GM23248 (cell line): ENCODE data around the gene KCTD20. TPM values are rescaled to one million over a fixed set of nuclear protein-coding genes. Genes with fewer than 3 reads are reported as not detected.

ENCODE experiments used
- DNase-seq: peaks from one replicate; pipeline ENCODE4 v3.0.0-alpha.2; 2015
- H2AFZ ChIP-seq: fragments of 200-600 bp; sonication (generic); 2 replicates; pipeline ENCODE4 v1.6.1; 2016; ENCODE audit warnings: antibody characterized with exemption
- H3F3A ChIP-seq: fragments of 200-600 bp; sonication (generic); 2 replicates; pipeline ENCODE4 v1.6.1; 2016; ENCODE audit warnings: mild to moderate bottlenecking, antibody characterized with exemption, mixed run types; ENCODE audit not compliant: insufficient read depth
- H3K27ac ChIP-seq: fragments of 200-600 bp; sonication (generic); 2 replicates; pipeline ENCODE4 v1.5.1; 2016; ENCODE audit warnings: mild to moderate bottlenecking
- H3K27me3 ChIP-seq: fragments of 200-600 bp; sonication (generic); replicated peaks from 2 replicates; pipeline ENCODE4 v1.6.1; 2016; ENCODE audit warnings: mild to moderate bottlenecking; ENCODE audit not compliant: insufficient read depth
- H3K36me3 ChIP-seq: fragments of 200-600 bp; sonication (generic); 2 replicates; pipeline ENCODE4 v1.6.1; 2016; ENCODE audit warnings: low read depth, mild to moderate bottlenecking
- H3K4me1 ChIP-seq: fragments of 200-600 bp; sonication (generic); 2 replicates; pipeline ENCODE4 v1.6.1; 2016; ENCODE audit warnings: mild to moderate bottlenecking; ENCODE audit not compliant: insufficient read depth
- H3K4me2 ChIP-seq: fragments of 200-600 bp; sonication (generic); one replicate; pipeline ENCODE4 v1.6.1; 2016; ENCODE audit warnings: mild to moderate bottlenecking; ENCODE audit not compliant: unreplicated experiment
- H3K4me3 ChIP-seq: fragments of 200-600 bp; sonication (generic); 2 replicates; pipeline ENCODE4 v1.5.1; 2016; ENCODE audit warnings: mild to moderate bottlenecking
- H3K79me2 ChIP-seq: fragments of 200-600 bp; sonication (generic); 2 replicates; pipeline ENCODE4 v1.6.1; 2016; ENCODE audit warnings: mild to moderate bottlenecking; ENCODE audit not compliant: insufficient read depth
- H3K9ac ChIP-seq: fragments of 200-600 bp; sonication (generic); 2 replicates; pipeline ENCODE4 v1.6.1; 2016; ENCODE audit warnings: mild to moderate bottlenecking
- H3K9me2 ChIP-seq: fragments of 200-600 bp; sonication (generic); 2 replicates; pipeline ENCODE4 v1.6.1; 2016; ENCODE audit warnings: mixed run types, mild to moderate bottlenecking, moderate library complexity; ENCODE audit not compliant: insufficient read depth
- H3K9me3 ChIP-seq: fragments of 200-600 bp; sonication (generic); one replicate; pipeline ENCODE4 v1.6.1; 2017; ENCODE audit warnings: low read depth
- H4K20me1 ChIP-seq: fragments of 200-600 bp; sonication (generic); 2 replicates; pipeline ENCODE4 v1.6.0; 2016; ENCODE audit not compliant: insufficient read depth
- EZH2 ChIP-seq: fragments of 200-600 bp; sonication (generic); IDR thresholded peaks from 2 replicates; pipeline ENCODE4 v1.6.1; 2018; ENCODE audit warnings: antibody characterized with exemption, mild to moderate bottlenecking; ENCODE audit not compliant: insufficient read depth, poor library complexity, severe bottlenecking
- EZH2phosphoT487 ChIP-seq: fragments of 200-600 bp; sonication (generic); IDR thresholded peaks from 2 replicates; pipeline ENCODE4 v1.6.1; 2018; ENCODE audit warnings: antibody characterized with exemption, moderate library complexity, mild to moderate bottlenecking, low read depth; ENCODE audit not compliant: insufficient read depth
- WGBS, 2 experiments: methylation state at CpG; one replicate each; pipeline ENCODE4 v1.1.6; 2015 to 2017; ENCODE audit warnings: low lambda C conversion rate in 2 of 2, low coverage in 1 of 2; ENCODE audit errors: missing lambda C conversion rate in 2 of 2; 5-methylcytosine and 5-hydroxymethylcytosine counted together
- in situ Hi-C: fragments of 300-500 bp; cut with MboI; formaldehyde crosslinking; loops from 2 replicates; pipeline ENCODE4 v1.15.0; 2020
- polyA plus RNA-seq: library from polyadenylated mRNA; unstranded; fragments of >200 nt; fragmentation: Nextera tagmentation; extraction: Ambion mirVana; gene quantifications from 2 replicates; pipeline ENCODE4 v1.2.1, GENCODE V29; 2016
- total RNA-seq: library from RNA; depleted of rRNA; stranded (reverse); fragments of >200 nt; shearing (Covaris generic); gene quantifications from 2 replicates; pipeline ENCODE4 v1.2.3, GENCODE V29; 2014

KCTD20 gene
- total and polyA plus RNA-seq, 2 experiments from 2014 or later: 52.7 to 120 TPM

DNA sequence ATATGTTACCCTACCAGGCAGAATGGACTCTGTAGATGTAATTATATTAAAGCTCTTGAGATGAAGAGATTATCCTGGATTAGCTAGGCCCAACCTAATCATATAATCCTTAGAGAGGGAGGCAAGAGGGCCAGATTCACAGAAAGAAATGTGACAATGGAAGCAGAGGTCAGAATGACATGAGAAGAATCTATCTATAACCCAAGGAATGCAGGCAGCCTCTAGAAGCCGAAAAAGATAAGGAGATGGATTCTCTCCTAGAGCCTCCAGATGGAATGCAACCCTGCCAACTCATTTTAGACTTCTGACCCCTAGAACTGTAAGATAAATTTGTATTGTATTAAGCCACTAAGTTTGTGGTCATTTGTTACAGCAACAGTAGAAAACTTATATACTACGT is 12.4 kb upstream of the KCTD20 start:
- peaks cover 38% of the 10 kb centered on the region for H3K4me1 ChIP-seq
- no peaks in the 10 kb centered on the region for H3K36me3 ChIP-seq
- peaks cover 23% of the 10 kb centered on the region for H3F3A ChIP-seq
- H3K4me3 ChIP-seq: no peak overlapping the region
- 64 to 71% methylated on average over 2 of the region's 2 CpGs for WGBS, 2 experiments
- TF ChIP-seq EZH2 (no peak), EZH2phosphoT487 (no peak)
- no peak overlapping the region for H3K9ac ChIP-seq
- H3K79me2 ChIP-seq: no peaks in the 10 kb centered on the region
- H2AFZ ChIP-seq: peak overlapping the region; percentile 65
- H3K9me3 ChIP-seq: no peaks in the 10 kb centered on the region
- no peaks in the 10 kb centered on the region for H4K20me1 ChIP-seq
- no peaks in the 10 kb centered on the region for H3K27me3 ChIP-seq
- DNase-seq: no peak
- H3K9me2 ChIP-seq: no peaks in the 10 kb centered on the region
- peak overlapping the region; percentile 7; the same call in 1 of the 2 replicates for H3K27ac ChIP-seq
- H3K4me2 ChIP-seq: no peak overlapping the region
- in situ Hi-C loops: no loop called here

- H3K27me3 ChIP-seq: no peaks in the 10 kb centered on the region
- in situ Hi-C loops: no loop called here
- H3K4me2 ChIP-seq: no peak overlapping the region
- H3K9me3 ChIP-seq: no peaks in the 10 kb centered on the region
- no peaks in the 10 kb centered on the region for H3K79me2 ChIP-seq
- no peaks in the 10 kb centered on the region for H3K9me2 ChIP-seq
- TF ChIP-seq EZH2phosphoT487 (no peak), EZH2 (no peak)
- H3K4me1 ChIP-seq: peaks cover 46% of the 10 kb centered on the region
- H2AFZ ChIP-seq: no peak overlapping the region
- H3F3A ChIP-seq: peaks cover 30% of the 10 kb centered on the region
- no peak for DNase-seq
- H3K4me3 ChIP-seq: no peak overlapping the region
- WGBS, 2 experiments: 81 to 83% methylated on average over 3 to 4 of the region's 4 CpGs
- H4K20me1 ChIP-seq: no peaks in the 10 kb centered on the region
- H3K27ac ChIP-seq: no peak overlapping the region
- no peaks in the 10 kb centered on the region for H3K36me3 ChIP-seq
- no peak overlapping the region for H3K9ac ChIP-seq
Measured at GRCh38 chr6:36431197-36431596, 11.6 kb upstream of the KCTD20 start.

DNA sequence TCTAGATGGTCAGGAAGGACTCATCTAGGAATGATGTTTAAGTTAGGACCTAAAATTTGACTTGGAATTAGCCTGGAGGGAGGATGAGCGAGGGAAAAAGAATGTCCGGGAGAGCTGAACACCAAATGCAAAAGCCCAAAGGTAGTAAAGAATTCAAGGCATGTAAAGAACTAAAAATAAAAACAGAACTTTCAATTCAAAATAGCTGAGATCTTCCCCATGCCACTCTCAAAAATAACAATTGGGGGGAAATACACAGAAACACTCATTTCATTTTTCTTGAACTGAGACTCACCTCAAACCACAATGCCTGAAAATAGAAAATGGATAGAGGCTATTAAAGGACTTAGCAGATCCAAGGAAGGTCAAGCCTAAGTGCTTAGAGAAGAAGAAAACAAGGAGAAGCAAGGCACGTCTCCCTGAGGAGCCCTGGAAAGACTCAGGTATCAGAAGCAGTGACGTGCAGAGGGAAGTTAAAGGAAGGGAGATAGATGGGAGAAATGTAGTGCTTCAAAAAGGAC is 10.6 kb upstream of the KCTD20 start:
- H3K9ac ChIP-seq: 0 out of 2 replicates have a peak overlapping the region, but pooled peaks have one; percentile 3
- in situ Hi-C loops: no loop called here
- peak overlapping the region; percentile 51 for H3K4me2 ChIP-seq
- peak overlapping the region; percentile 34; the same call in 1 of the 2 replicates for H2AFZ ChIP-seq
- H3K4me1 ChIP-seq: peaks cover 57% of the 10 kb centered on the region
- H3K36me3 ChIP-seq: no peaks in the 10 kb centered on the region
- DNase-seq: peak; percentile 54
- no peaks in the 10 kb centered on the region for H3K9me2 ChIP-seq
- TF ChIP-seq EZH2phosphoT487 (no peak), EZH2 (no peak)
- no peaks in the 10 kb centered on the region for H3K9me3 ChIP-seq
- no peaks in the 10 kb centered on the region for H3K79me2 ChIP-seq
- no peaks in the 10 kb centered on the region for H3K27me3 ChIP-seq
- 42 to 58% methylated on average over 4 of the region's 4 CpGs for WGBS, 2 experiments
- H3K27ac ChIP-seq: peak overlapping the region; percentile 56
- no peaks in the 10 kb centered on the region for H4K20me1 ChIP-seq
- H3F3A ChIP-seq: peaks cover 39% of the 10 kb centered on the region
- H3K4me3 ChIP-seq: peak overlapping the region; percentile 4; the same call in 1 of the 2 replicates

- Histone ChIP-seq H3K4me3 (peak overlapping the region; percentile 34), H3K36me3 (no peaks in the 10 kb centered on the region), H4K20me1 (no peaks in the 10 kb centered on the region), H3K4me1 (peaks cover 55% of the 10 kb centered on the region), H3K4me2 (peak overlapping the region; percentile 72), H3K9me3 (no peaks in the 10 kb centered on the region), H3K27me3 (no peaks in the 10 kb centered on the region), H3K9ac (peak overlapping the region; percentile 57), H3F3A (peaks cover 41% of the 10 kb centered on the region), H3K79me2 (no peaks in the 10 kb centered on the region), H3K27ac (peak overlapping the region; percentile 72), H3K9me2 (no peaks in the 10 kb centered on the region), H2AFZ (no peak overlapping the region)
- in situ Hi-C loops: no loop called here
- TF ChIP-seq EZH2phosphoT487 (no peak), EZH2 (no peak)
- DNase-seq: peak; percentile 88
- WGBS, 2 experiments: 0% methylated on average over 1 of the region's 1 CpG
Measured at GRCh38 chr6:36436466-36436865, 6.3 kb upstream of the KCTD20 start.
